MV-4-11 (cell line): ENCODE measurements around the gene FRA10AC1.

Source experiments
- DNase-seq: peaks from one replicate; lab custom pipeline; 2025; lab: John Stamatoyannopoulos, UW

The FRA10AC1 gene, protein sequence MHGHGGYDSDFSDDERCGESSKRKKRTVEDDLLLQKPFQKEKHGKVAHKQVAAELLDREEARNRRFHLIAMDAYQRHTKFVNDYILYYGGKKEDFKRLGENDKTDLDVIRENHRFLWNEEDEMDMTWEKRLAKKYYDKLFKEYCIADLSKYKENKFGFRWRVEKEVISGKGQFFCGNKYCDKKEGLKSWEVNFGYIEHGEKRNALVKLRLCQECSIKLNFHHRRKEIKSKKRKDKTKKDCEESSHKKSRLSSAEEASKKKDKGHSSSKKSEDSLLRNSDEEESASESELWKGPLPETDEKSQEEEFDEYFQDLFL

DNA sequence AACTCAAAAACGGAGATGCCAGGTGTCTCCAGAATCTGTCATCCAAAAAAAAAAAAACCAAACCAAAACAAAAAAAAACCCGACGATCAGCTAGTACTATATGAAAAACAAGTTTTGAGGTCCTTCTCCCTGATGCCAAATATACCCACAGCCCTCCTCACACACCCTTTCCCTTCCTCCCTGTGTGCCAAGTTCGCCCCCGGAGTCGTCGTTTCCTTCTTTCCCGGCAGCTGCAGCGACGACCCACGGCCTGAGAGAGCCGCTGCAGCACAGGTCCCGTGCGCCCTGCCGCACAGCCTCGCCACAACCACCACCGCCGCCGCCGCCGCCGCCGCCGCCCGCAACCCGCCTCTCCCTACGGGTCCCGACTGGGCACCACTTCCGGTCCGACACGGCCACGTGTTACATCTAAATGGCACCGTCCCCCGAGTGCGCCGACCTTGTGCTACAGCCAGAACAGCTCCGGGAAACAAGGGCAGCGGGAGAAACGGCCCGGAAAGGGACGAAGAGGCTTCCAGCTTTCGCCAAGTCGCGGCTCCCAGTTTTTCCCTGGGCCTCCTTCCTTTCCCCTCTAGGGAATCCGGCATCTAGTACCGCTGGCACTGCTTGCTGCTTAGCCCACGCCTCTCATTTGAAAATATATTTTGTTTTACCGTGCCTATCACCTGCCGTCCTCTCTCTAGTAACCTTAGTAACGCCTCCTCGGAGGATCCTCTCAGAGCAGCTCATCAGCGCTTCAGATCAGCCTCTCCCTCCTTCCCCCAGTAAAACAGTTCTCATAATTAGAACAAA lies at the start of gene FRA10AC1:
Gene FRA10AC1 (minus strand): TSS at position 383 of the 792 bp plus-strand sequence. CDS start 2,486 bp downstream, outside the sequence.
- DNase-seq, result peak; percentile 91

DNA sequence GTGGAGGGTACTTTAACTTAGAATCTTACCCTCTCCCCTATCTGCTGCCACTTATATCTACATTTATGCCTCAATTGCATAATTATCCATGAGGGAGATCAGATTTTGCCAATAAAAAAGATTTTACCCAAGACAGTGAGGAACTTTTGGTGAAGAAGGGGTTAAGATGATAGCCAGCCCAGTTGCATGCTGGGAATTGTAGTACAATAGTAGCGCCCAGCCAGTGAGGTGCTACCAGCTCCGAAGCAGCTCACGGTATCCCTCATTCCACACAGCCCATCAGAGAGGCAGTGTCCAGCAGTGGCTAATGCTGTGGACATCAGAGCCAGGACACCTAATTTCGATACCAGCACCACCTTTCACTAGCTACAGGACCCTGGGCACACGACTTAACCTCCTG lies 49.4 kb upstream of the FRA10AC1 start:
- DNase-seq, result no peak

DNA sequence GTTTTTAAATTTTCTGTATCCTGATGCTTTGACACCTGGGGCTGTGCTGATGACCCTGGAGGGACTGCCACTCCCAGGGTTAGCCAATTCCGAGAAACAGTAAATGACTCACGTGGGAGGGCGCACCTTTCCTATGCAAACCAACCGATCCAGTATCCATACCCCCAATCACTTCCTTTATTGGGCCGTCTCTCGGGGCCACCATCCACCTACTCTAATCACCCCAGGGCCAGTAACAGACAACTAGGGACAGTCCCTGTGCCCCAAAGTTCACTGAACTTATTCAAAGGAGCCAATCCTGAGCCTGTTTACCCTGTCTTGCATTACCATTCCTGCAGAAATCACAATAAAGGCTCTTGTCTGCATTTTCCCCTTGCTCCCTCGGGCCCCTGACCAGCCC lies 48.7 kb upstream of the FRA10AC1 start:
- DNase-seq, result no peak

DNA sequence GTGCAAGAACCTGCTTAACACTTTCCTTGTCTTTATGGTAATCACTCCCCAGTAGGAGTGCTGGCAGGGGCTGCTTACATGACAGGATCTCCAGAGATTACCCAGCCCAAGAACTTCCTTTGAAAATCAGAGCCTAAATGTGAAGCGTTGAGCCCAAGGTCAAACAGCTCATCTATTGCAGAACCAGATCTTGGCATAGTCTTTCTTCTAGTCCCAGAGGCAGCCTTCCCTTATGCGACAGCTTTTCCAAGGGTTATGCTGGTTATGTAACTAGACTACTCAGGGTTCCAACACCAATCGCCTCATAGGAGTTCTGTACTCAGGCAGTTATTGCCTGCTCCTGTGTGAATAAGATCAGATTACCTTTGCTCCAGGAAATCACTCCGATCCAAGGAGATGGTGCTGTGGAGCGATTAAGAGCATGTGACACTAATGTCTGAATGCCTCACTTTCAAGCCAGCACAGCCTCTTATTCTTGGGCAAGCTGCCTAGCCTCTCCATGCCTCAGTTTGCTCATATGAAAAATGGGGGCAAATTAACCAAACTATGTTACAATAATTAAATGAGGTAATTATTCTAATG lies 46.9 kb upstream of the FRA10AC1 start:
- DNase-seq, result no peak

DNA sequence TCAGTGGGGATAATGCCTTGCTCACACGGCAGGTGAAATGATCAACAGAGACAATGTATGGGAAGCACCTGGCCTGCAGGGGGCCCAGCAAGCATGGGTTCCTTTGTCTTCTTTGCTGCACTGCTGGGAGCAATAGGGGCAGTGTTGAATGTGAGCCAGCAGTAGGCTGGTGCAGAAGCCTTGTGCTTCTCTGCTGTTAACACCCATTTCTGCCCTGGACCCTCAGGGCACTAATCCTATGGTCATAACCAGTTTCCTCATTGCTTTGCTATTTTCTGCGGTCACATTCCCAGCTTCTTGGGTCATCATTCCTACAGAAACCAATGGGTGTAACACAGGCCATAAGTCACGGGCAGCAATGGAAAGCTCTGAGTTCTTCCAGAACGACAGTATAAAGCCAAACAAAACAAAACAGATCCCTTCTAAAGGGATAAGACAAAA lies 44.5 kb upstream of the FRA10AC1 start:
- DNase-seq, result no peak

DNA sequence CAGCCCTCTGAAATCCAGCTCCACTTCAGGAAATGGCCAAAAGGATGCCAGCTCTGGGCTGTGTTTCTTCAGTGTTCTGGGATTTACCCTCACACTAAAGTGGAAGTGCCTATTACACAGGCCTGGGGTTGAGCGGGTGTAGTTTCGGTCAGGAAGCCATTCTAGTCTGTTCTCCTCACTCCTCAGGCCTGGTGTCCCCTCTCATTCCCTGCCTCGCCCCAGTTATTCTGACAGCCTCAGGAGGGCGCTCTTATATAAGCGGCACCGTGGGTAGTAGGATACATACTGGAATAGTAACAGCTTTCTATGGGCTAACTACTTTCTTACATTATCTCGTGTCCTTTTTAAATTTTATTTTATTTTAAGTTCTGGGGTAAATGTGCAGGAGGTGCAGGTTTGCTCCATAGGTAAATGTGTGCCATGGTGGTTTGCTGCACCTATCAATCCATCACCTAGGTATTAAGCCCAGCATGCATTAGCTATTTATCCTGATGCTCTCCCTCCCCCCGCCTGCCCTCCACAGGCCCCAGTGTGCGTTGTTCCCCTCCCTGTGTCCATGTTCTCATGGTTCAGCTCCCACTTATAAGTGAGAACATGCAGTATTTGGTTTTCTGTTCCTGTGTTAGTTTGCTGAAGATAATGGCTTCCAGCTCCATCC lies 43.1 kb upstream of the FRA10AC1 start:
- DNase-seq, result peak; percentile 76

DNA sequence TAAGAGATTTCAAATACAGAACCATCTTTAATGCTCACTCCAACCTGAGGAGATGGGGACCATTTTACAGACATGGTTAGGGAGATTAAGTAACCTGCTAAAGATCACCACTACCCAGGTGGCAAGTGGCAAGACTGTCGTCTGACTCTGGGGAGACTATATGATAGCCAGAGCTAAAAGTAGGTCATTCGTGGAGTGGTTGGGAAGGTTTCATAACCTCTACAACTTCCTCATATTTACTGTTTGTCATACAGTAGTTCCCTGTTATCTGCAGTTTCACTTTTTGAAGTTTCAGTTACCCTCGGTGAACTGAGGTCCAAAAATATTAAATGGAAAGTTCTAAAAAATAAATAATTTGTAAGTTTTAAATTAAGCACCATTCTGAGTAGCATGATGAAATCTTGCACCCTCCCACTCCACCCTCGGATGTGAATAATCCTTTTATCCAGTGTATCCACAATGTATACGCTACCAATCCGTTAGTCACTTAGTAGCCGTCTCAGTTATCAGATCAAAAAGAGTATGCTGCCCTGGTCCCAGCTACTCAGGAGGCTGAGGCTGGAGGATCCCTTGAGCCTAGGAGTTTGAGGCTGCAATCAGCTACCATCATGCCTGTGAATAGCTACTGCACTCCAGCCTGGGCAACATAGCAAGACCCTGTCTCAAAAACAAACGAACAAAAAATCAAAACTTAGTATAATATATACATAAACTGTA lies 40.4 kb upstream of the FRA10AC1 start:
- peak; percentile 93 for DNase-seq

DNA sequence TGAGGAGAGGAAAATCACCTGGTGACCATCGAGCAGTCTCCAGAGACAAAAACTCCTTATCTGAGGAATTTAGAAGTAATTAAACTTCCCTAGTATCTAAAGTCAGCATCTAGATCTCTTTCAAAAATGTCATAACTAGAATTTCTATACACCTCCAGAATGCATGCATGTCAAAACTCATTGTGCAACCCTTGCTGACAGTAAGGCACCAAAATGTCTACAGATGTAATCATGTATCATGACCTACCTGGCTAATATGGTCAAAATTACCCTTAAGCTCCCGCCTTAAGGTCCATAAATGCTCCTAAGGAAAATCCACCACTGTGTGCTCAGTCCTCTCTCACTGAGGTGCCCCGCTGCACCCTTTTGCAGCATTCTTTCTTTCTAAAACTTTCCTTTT lies 39.0 kb upstream of the FRA10AC1 start:
- DNase-seq, result no peak

DNA sequence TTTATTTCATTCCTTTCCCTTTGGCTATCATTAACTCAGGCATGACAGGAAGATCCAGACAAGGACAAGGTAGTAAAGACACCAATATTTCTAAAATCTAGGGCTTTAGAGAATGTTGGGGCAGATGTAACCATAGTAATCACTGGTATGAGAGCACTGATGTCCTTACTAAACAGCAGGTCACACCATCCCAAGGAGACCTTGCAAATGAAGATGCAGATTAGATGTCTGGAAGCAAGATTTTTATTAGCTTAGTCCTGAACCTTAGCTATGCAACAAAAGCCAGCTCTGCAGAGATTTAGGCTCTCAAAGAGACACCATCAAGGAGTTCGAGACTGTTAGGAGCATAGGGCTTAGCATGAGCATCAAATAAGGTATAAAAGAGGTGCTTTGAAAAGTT lies 23.6 kb upstream of the FRA10AC1 start:
- no peak for DNase-seq

DNA sequence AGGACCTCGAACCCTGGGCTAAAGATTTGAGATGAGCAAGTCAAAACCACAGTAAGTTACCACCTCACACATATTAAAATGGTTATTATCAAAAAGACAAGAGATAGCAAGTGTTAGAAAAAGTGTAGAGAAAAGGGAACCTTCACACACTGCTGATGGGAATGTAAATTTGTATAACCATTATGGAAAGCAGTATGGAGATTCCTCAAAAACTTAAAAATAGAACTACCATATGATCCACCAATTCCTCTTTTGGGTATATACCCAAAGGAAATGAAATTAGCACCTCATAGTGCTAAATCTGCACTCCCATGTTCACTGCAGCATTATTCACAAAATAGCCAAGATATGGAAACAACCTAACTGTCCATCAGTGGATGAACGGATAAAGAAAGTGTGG lies 20.8 kb upstream of the FRA10AC1 start:
- DNase-seq, result no peak

DNA sequence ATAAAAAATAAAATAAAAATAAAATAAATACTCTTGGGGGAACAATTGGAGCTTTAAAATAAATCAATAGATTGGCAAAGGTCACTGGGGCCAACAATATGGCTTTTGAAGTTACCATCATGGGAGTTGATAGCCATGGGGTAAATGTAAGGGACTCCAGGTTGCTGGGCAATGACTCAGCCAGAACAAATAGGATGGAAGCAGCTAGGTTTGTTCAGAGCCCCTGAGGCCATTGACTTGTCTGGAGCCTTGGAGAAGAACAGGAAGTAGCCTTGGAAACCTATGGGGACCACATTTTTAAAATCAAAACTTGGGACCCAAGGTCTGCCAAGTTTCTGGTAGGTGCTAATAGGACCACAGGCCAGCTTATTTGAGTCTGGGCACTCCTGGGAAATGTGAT lies 20.2 kb upstream of the FRA10AC1 start:
- no peak for DNase-seq

DNA sequence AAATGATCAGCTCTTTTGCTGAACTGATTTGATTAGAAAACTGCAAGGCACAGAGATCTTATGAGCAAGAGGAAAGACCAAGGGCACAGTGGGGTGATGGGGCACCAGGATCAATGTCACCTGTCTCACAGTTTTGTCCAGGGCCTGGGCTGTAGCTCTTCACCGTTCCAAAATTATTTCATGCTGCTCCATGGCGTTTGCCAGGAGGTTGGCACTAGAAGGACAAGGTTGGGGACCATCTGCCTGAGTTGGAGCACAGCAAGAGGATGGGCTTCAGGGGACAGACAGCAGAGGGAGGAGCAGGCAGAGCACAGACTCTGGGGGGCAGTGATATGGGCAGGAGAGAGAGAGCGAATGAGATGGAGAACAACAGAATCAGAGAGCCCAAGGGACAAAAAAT lies 17.5 kb upstream of the FRA10AC1 start:
- DNase-seq, result no peak

DNA sequence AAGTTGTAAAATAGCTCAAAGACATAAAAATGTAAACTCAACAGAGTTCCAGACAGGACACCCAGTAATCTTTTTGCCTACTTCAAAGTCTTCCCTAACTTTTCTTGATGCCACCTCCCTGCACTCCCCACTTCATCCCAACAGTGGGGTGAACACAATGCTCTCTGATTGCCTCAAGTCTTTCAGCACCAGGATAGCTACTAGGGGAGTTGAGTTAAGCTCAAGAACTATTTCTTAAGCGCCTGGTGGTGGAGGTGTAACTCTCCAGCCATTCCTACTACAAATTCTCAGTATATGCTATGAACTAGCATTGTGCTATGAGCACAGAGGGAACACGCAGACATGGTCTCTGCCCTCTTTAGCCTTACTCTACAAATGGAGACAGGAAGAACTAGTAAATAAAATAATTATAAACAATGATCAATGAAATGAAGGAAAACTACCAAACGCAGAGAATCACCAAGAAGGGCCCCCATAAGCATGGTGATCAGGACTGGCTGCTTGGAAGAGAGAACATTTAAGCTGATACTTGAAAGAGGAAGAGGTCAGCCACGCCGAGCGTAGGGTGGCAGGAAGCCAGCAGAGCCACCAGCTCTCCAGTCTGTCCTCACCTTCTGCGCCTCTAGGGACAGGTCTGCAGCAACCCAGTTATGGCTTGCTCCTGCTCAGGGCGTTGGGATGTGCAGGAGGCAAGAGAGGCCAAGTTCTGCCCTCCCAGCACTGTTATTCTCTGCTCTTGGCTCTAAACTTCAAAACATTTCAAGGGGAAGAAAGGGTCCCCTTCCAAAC lies 16.7 kb upstream of the FRA10AC1 start:
- DNase-seq, result peak; percentile 79

DNA sequence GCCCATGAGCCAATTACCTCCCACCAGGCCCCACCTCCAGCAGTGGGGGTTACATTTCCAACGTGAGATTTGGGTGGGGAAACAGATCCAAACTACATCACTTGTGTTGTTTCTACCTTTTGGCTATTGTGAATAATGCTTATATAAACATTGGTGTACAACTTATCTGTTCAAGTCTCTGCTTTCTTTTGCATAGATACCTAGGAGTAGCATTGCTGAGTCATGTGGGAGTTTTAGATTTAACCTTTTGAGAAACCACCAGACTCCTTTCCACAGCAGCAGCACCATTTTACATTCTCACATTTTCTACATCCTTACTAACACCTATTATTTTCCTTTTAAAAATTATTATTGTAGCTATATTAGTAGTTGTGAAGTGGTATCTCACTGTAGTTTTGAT lies 14.4 kb upstream of the FRA10AC1 start:
- DNase-seq, result no peak

DNA sequence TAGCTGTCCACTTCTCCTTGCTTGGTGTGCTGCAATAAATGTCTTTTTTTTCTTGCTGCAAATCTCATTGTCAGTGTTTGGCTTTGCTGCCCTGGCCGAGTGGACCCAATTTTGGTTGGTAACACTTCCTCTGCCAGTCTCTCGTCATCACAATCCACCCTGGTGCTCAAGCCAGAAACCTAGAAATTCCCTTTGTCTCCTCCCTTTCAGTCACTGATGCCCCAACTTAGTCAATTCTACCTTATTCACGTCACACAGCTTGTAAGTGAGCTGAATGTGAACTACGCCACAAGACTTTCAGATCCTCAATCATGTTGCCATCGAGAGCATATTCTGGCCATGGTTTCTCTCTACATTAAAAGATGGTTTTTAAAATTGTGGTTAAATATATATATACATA lies 13.0 kb upstream of the FRA10AC1 start:
- peak; percentile 64 for DNase-seq

DNA sequence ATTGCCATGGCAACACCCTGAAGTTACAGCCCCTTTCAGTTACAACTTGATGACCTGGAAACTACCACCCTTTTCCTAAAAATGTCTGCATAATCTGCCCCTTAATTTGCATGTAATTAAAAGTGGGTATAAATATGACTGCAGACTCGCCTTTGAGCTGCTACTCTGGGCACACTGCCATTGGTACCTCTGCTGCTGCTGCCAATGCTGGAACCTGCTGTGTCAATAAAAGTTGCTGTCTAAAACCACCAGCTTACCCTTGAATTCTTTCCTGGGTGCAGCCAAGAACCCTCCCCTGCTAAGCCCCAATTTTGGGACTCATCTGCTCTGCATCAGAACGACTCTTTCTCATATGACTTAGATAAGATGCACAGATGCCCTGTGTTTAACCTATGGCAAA lies 10.2 kb upstream of the FRA10AC1 start:
- DNase-seq, result no peak

DNA sequence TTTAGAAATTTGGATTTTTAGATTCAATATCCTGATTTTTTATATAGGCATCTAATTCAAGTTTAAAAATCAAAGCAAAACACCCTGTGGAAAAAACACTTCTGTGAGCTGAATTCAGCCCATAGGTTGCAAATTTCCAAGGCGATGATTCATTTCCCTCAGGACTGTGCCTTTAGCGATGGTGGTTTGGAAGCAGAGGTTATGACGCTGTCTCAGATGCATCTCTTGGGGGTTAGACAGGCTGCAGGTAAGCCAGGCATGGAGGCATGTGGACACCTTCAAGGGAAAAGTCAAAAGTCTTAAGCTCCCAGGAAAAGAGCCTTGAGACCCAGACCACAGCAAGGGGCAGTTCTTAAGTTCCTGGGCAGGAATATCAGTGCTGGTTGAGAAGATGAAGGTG lies 9.5 kb upstream of the FRA10AC1 start:
- no peak for DNase-seq

DNA sequence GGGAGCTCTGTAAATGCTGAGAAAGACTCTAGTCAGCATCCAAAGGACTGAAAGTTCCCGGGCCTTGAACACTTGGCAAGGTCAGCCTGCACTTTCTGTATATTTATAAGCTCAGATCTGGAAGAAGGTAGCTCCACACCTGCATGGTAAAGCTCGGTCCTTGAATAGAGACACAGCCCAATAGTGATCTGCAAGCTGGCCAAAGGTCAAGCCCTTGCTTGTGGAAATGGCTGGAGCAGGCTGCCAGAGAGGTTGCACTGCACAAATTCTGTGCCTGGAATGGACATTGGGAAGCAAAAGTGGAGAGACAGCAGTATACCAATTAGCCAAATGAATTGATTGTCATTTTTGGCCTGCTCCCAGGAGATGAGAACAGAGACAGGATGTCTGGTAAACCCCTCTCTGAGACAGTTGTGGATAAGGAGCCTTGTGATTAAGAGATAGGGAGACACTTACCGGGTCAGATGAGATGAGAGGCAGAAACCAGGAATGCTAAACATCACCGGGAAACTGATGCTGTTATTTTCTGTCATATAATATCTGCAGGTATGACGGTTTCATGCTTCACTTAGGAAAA lies 8.0 kb upstream of the FRA10AC1 start:
- DNase-seq, result no peak

DNA sequence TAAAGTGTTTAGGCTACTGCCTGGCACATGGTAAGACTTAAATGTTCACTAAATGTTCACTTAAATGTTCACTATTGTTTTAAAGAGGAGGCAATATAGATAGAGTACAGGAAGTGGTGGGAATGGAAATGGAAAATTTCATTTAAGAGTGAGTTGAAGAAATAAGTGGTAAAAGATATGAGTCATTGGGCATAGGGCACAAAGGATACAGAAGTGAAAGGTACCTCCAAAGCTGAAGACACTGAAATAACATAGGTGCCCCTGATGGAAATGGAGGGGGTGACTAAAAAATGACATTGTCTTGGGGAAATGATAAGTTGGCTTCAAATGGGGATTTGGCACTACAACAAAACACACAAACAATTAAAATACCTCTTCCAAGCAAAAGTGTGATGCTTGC lies 5.2 kb upstream of the FRA10AC1 start:
- DNase-seq, result no peak

DNA sequence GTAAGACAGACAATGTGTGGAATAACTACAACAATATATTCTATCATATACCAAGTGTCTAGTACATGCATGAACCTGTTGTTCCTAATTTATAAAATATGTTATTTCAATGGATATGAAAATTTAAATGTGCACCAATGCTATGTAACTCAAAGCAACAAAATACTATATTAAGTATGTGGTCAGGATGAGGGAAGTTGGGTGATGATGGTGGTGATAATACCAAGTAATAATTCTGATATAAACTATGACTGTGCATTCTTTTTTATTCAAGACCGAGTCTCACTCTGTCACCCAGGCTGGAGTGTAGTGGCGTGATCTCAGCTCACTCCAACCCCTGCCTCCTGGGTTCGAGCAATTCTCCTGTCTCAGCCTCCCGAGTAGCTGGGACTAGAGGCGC lies 2.1 kb upstream of the FRA10AC1 start:
- no peak for DNase-seq

DNA sequence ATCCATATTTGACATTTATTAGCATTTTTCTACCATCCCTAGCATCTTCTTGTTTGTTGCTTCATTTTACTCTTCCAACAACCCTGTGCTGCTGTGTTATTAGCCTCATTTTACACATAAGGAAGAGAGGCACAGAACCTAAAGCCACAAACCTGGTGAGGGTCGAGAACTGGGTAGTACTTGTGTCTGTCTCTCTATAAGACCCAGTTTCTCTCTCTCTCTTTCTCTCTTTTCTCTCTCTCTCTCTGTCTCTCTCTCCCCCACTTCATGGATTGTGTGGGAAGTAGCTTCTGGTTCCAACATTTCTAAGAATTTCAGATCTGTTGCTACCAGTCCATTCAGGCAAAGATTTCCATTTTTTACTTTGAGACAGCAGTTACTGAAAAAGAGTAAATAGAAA lies 1.4 kb upstream of the FRA10AC1 start:
- DNase-seq, result no peak
